Measurements from ENCODE around the gene RPL29. TPM values are rescaled to one million over a fixed set of nuclear protein-coding genes. Genes with fewer than 3 reads are reported as not detected.
A peak's percentile ranks its signal among the peaks of the same experiment; 100 is the strongest.

RPL29 gene
- total RNA-seq, 1 donor from 2014 or later = 1,690 TPM

- Mint-ChIP-seq H3K4me1 (ENCODE audit: unreplicated experiment) (peaks cover 10% of the 10 kb centered on the region), H3K27me3 (no peaks in the 10 kb centered on the region), H3K9me3 (no peaks in the 10 kb centered on the region), H3K27ac (no peak overlapping the region), H3K4me3 (no peak overlapping the region), H3K36me3 (no peaks in the 10 kb centered on the region)
- DNase-seq (ENCODE audit: extremely low spot score, unreplicated experiment) = no peak
- TF ChIP-seq, protein P1, sequence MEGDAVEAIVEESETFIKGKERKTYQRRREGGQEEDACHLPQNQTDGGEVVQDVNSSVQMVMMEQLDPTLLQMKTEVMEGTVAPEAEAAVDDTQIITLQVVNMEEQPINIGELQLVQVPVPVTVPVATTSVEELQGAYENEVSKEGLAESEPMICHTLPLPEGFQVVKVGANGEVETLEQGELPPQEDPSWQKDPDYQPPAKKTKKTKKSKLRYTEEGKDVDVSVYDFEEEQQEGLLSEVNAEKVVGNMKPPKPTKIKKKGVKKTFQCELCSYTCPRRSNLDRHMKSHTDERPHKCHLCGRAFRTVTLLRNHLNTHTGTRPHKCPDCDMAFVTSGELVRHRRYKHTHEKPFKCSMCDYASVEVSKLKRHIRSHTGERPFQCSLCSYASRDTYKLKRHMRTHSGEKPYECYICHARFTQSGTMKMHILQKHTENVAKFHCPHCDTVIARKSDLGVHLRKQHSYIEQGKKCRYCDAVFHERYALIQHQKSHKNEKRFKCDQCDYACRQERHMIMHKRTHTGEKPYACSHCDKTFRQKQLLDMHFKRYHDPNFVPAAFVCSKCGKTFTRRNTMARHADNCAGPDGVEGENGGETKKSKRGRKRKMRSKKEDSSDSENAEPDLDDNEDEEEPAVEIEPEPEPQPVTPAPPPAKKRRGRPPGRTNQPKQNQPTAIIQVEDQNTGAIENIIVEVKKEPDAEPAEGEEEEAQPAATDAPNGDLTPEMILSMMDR (conservative IDR thresholded peaks at IDR 0.05) = no peak
Observed at GRCh38 chr3:52015438-52016228, 19.9 kb upstream of the RPL29 start.

DNA sequence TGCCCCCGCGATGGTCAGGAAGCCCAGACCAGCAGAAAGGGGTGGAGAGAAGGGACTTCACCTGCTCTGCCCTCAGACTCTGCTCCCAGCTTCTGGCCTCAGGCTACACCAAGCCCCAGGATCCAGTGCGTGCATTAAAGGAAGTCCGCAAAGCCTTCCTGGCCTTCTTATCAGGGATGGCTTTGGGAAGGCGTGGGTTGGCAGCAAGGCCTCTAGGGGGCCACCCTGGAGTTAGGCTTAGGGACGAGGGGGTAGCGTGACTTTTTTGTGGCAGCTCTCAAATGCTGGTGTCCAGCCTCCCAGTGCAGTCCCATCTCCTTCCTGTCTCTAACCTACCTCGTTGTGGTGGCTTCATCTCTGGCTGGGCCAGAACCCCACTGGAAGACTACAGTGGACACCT lies 18.9 kb upstream of the RPL29 start:
- no peaks in the 10 kb centered on the region for H3K9me3 Mint-ChIP-seq
- H3K4me1 Mint-ChIP-seq (ENCODE audit: unreplicated experiment) = peaks cover 10% of the 10 kb centered on the region
- TF ChIP-seq, protein P1 (conservative IDR thresholded peaks at IDR 0.05) = peak; percentile 66
- no peak overlapping the region for H3K4me3 Mint-ChIP-seq
- no peak overlapping the region for H3K27ac Mint-ChIP-seq
- H3K27me3 Mint-ChIP-seq = peaks cover 4% of the 10 kb centered on the region
- no peaks in the 10 kb centered on the region for H3K36me3 Mint-ChIP-seq
- DNase-seq (ENCODE audit: extremely low spot score, unreplicated experiment) = no peak

GRCh38 chr3:52013802-52014598 lies 18.3 kb upstream of the RPL29 start:
- peaks cover 10% of the 10 kb centered on the region for H3K4me1 Mint-ChIP-seq (ENCODE audit: unreplicated experiment)
- H3K36me3 Mint-ChIP-seq = no peaks in the 10 kb centered on the region
- TF ChIP-seq, protein P1 (conservative IDR thresholded peaks at IDR 0.05) = no peak
- no peak overlapping the region for H3K27ac Mint-ChIP-seq
- H3K4me3 Mint-ChIP-seq = no peak overlapping the region
- no peak for DNase-seq (ENCODE audit: extremely low spot score, unreplicated experiment)
- H3K27me3 Mint-ChIP-seq = peaks cover 4% of the 10 kb centered on the region
- no peaks in the 10 kb centered on the region for H3K9me3 Mint-ChIP-seq

DNA sequence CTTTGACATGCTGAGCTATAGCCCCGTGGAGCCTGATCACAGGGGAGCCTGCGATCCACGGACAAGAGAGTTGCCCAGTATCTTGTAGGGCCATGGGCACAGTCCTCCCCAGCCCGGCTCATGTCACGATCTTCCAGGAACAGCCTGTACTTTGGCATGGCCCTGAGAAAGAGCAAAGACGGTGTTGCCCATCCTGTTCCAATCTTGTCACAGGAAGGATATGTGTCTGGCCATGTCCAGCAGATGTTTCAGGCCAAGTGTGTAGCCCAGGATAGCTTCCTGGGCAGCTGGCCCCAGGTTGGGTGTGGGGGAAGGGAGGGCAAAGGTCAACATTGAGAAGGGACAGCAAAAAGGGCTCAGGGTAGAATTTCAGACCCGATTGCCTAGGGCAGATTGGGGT lies 17.0 kb upstream of the RPL29 start:
- Mint-ChIP-seq H3K36me3 (no peaks in the 10 kb centered on the region), H3K4me1 (ENCODE audit: unreplicated experiment) (peaks cover 10% of the 10 kb centered on the region), H3K4me3 (no peak overlapping the region), H3K9me3 (no peaks in the 10 kb centered on the region), H3K27ac (no peak overlapping the region), H3K27me3 (peaks cover 4% of the 10 kb centered on the region)
- no peak for DNase-seq (ENCODE audit: extremely low spot score, unreplicated experiment)
- TF ChIP-seq, protein P1 (conservative IDR thresholded peaks at IDR 0.05) = no peak

GRCh38 chr3:52010431-52010830 lies 14.7 kb upstream of the RPL29 start:
- no peak for DNase-seq (ENCODE audit: extremely low spot score, unreplicated experiment)

More at GRCh38 chr3:52010431-52010830, 14.7 kb upstream of the RPL29 start:
- Mint-ChIP-seq H3K27ac (no peak overlapping the region), H3K4me3 (no peak overlapping the region), H3K36me3 (no peaks in the 10 kb centered on the region), H3K9me3 (no peaks in the 10 kb centered on the region), H3K27me3 (peaks cover 4% of the 10 kb centered on the region), H3K4me1 (ENCODE audit: unreplicated experiment) (peaks cover 7% of the 10 kb centered on the region)
- TF ChIP-seq, protein P1 (conservative IDR thresholded peaks at IDR 0.05) = no peak

All from type B pancreatic cell (in vitro differentiated cells).